Measurements from ENCODE around the gene NLGN4Y.

Gene NLGN4Y

DNA sequence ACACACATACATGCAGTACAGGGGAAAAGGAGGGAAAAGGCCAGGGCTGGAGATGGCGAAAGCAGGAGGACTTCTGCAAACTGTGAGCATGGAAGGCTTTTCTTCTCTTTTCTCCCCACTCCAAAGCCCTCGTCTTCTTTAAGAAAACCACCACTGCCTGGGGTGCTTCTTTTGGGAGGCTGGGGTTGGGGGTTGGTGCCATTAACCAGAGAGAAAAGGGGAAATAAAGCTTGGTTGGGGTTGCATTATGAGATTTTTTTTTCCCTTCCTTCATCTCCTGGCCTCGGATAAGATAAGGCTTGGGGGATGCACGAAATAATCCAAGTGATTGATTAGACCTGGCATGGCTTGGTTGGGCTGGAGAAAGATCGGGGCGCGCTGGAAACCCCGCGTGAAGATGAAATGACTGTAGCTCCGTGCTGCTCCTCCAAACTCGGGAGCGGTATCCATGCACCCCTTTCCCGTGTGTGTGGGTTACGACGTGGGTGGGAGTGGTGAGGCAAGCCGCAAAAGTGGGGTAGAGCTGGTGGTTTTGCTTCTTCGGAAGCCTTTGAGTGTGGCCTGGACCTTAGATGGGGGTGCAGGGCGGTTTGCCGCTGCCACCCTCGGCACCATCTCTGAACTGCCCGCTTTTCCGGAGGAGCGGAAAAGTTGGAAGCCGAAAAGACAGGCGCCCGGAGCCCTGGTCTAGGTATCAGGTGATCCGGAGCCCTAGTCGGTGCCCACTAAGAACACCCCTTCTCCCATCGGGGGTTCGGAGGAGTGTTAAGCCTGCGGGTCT is 648 bp upstream of the NLGN4Y start:
- in situ Hi-C loops (cut with MboI; ENCODE audit: low sequenced_read_pairs, unreplicated experiment), result no loop called here
- TF ChIP-seq CTCF (IDR thresholded peaks at IDR 0.05; ENCODE audit: borderline replicate concordance, control extremely low read depth, extremely low read depth, insufficient read depth, missing control alignments), result no peak
- peak; percentile 0 for DNase-seq (ENCODE audit: low spot score)

DNA sequence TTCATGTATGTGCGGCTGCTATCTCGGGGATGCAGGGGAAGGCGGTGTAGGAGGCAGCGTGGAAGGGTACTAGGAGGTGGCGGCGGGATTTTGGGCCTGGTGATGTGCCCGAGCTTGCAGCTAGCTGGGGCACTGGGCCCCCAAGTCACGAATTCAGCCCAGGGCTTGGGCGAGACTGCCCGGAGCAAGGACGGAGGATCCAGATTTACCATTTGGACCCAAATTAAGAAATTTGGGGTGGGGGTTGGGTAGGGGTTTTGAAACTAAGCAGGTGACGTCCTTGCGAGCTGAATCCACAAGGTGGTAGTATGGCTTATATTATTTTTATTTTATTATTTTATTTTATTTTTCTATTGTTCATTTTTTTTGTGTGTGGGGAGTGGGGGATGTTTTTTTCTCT is 986 bp downstream of the NLGN4Y start:
- peak; percentile 4 for DNase-seq (ENCODE audit: low spot score)

DNA sequence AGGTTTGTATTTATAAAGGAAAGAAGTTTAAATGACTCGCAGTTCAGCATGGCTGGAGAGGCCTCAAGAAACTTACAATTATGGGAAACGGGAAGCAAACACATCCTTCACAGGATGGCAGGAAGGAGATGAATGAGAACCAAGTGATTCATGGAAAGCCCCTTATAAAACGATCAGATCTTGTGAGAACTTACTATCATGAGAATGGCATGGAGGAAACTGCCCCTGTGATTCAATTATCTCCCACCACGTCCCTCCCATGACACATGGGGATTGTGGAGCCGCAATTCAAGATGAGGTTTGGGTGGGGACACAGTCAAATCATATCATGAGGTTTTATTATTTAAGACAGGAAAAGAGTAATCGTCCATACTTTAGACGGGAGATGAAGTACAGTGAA is 4.0 kb downstream of the NLGN4Y start:
- in situ Hi-C loops (cut with MboI; ENCODE audit: low sequenced_read_pairs, unreplicated experiment), result no loop called here
- no peak for TF ChIP-seq CTCF (IDR thresholded peaks at IDR 0.05; ENCODE audit: borderline replicate concordance, control extremely low read depth, extremely low read depth, insufficient read depth, missing control alignments)
- DNase-seq (ENCODE audit: low spot score), result no peak

More for the DNA sequence above, 986 bp downstream of the NLGN4Y start:
- no peak for TF ChIP-seq CTCF (IDR thresholded peaks at IDR 0.05; ENCODE audit: borderline replicate concordance, control extremely low read depth, extremely low read depth, insufficient read depth, missing control alignments)
- in situ Hi-C loops (cut with MboI; ENCODE audit: low sequenced_read_pairs, unreplicated experiment), result no loop called here

DNA sequence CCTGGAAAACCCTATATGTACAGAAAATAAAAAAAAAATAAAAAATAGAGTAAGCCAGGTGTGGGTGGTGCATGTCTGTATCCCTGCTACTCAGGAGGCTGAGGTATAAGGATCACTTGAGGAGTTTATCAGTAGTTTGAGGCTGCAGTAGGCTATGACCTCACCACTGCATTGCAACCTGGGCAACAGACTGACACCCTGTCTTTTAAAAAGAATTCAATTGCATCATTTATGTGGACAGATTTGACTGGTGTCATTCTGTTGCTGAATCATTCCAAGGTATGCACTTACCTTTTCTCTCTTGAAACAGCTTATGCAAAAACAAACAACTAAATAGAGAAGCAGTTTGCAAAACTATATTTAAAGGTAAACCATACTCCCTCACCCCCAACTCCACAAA is 12.4 kb downstream of the NLGN4Y start:
- TF ChIP-seq CTCF (IDR thresholded peaks at IDR 0.05; ENCODE audit: borderline replicate concordance, control extremely low read depth, extremely low read depth, insufficient read depth, missing control alignments), result no peak

GRCh38 chrY:14543506-14543905 is 19.2 kb downstream of the NLGN4Y start:
- in situ Hi-C loops (cut with MboI; ENCODE audit: low sequenced_read_pairs, unreplicated experiment), result no loop called here
- no peak for TF ChIP-seq CTCF (IDR thresholded peaks at IDR 0.05; ENCODE audit: borderline replicate concordance, control extremely low read depth, extremely low read depth, insufficient read depth, missing control alignments)
- DNase-seq (ENCODE audit: low spot score), result no peak

More for the DNA sequence above, 12.4 kb downstream of the NLGN4Y start:
- no peak for DNase-seq (ENCODE audit: low spot score)
- in situ Hi-C loops (cut with MboI; ENCODE audit: low sequenced_read_pairs, unreplicated experiment), result no loop called here

- TF ChIP-seq CTCF (IDR thresholded peaks at IDR 0.05; ENCODE audit: borderline replicate concordance, control extremely low read depth, extremely low read depth, insufficient read depth, missing control alignments), result no peak
- in situ Hi-C loops (cut with MboI; ENCODE audit: low sequenced_read_pairs, unreplicated experiment), result no loop called here
- DNase-seq (ENCODE audit: low spot score), result no peak
Observed at GRCh38 chrY:14581294-14581693, 57.0 kb downstream of the NLGN4Y start.
